Parathyroid adenoma (tissue), 2 donors: ENCODE results near the gene ARHGAP26.

Source experiments
- H2AFZ ChIP-seq: fragments of 300-600 bp; sonication (generic); one replicate; pipeline ENCODE4 v1.7.0; 2017; ENCODE audit warnings: antibody characterized with exemption, mild to moderate bottlenecking
- H3K27ac ChIP-seq: fragments of 300-600 bp; sonication (generic); one replicate; pipeline ENCODE4 v1.7.0; 2017
- H3K27me3 ChIP-seq: fragments of 300-600 bp; sonication (generic); one replicate; pipeline ENCODE4 v1.7.0; 2017; ENCODE audit warnings: low read length; ENCODE audit not compliant: control insufficient read depth, insufficient read depth
- H3K36me3 ChIP-seq: fragments of 300-600 bp; sonication (generic); one replicate; pipeline ENCODE4 v1.7.0; 2017; ENCODE audit warnings: low read length; ENCODE audit not compliant: control insufficient read depth, insufficient read depth
- H3K4me1 ChIP-seq: fragments of 300-600 bp; sonication (generic); one replicate; pipeline ENCODE4 v1.7.0; 2017; ENCODE audit warnings: control low read depth
- H3K4me2 ChIP-seq: fragments of 300-600 bp; sonication (generic); one replicate; pipeline ENCODE4 v1.7.0; 2017; ENCODE audit warnings: low read length
- H3K4me3 ChIP-seq: fragments of 300-600 bp; sonication (generic); one replicate; pipeline ENCODE4 v1.7.0; 2017; ENCODE audit warnings: low read depth, low read length
- H3K79me2 ChIP-seq: fragments of 300-600 bp; sonication (generic); one replicate; pipeline ENCODE4 v1.7.0; 2017; ENCODE audit warnings: control low read depth
- H3K9ac ChIP-seq: fragments of 300-600 bp; sonication (generic); one replicate; pipeline ENCODE4 v1.7.0; 2017; ENCODE audit warnings: mild to moderate bottlenecking
- H3K9me3 ChIP-seq: fragments of 300-600 bp; sonication (generic); one replicate; pipeline ENCODE4 v1.7.0; 2017; ENCODE audit warnings: low read length; ENCODE audit not compliant: control insufficient read depth
- CTCF ChIP-seq: fragments of 300-600 bp; sonication (generic); IDR thresholded peaks from one replicate; pipeline ENCODE4 v1.7.0; 2017; ENCODE audit warnings: antibody characterized with exemption, mild to moderate bottlenecking
- donor health status: primary hyperparathyroidism.

ARHGAP26 gene

GRCh38 chr5:143140492-143141203 lies 370.5 kb downstream of the ARHGAP26 start:
- no peak overlapping the region for H3K27ac ChIP-seq
- H3K9me3 ChIP-seq: no peaks in the 10 kb centered on the region
- H2AFZ ChIP-seq: no peak overlapping the region
- H3K4me2 ChIP-seq: no peak overlapping the region
- H3K27me3 ChIP-seq: no peaks in the 10 kb centered on the region
- no peaks in the 10 kb centered on the region for H3K4me1 ChIP-seq
- no peak overlapping the region for H3K4me3 ChIP-seq
- no peak overlapping the region for H3K9ac ChIP-seq
- no peak for TF ChIP-seq CTCF
- H3K36me3 ChIP-seq: no peaks in the 10 kb centered on the region
- H3K79me2 ChIP-seq: no peaks in the 10 kb centered on the region

- Histone ChIP-seq H3K36me3 (no peaks in the 10 kb centered on the region), H3K4me2 (no peak overlapping the region), H3K4me3 (no peak overlapping the region), H3K9ac (no peak overlapping the region), H3K79me2 (no peaks in the 10 kb centered on the region), H3K27me3 (no peaks in the 10 kb centered on the region), H3K27ac (no peak overlapping the region), H2AFZ (no peak overlapping the region), H3K4me1 (no peaks in the 10 kb centered on the region), H3K9me3 (no peaks in the 10 kb centered on the region)
- TF ChIP-seq CTCF: no peak
Measured at GRCh38 chr5:143141652-143142051, 371.5 kb downstream of the ARHGAP26 start.

GRCh38 chr5:143142596-143143435 lies 372.6 kb downstream of the ARHGAP26 start:
- Histone ChIP-seq H3K36me3 (no peaks in the 10 kb centered on the region), H3K9ac (no peak overlapping the region), H3K4me3 (no peak overlapping the region), H3K27me3 (no peaks in the 10 kb centered on the region), H2AFZ (no peak overlapping the region), H3K9me3 (no peaks in the 10 kb centered on the region), H3K4me2 (no peak overlapping the region), H3K79me2 (no peaks in the 10 kb centered on the region), H3K4me1 (no peaks in the 10 kb centered on the region), H3K27ac (no peak overlapping the region)
- no peak for TF ChIP-seq CTCF

GRCh38 chr5:143143973-143144372 lies 373.8 kb downstream of the ARHGAP26 start:
- H3K9ac ChIP-seq: no peak overlapping the region
- H3K4me2 ChIP-seq: no peak overlapping the region
- no peaks in the 10 kb centered on the region for H3K9me3 ChIP-seq
- no peak overlapping the region for H3K4me3 ChIP-seq
- H3K79me2 ChIP-seq: no peaks in the 10 kb centered on the region
- no peak for TF ChIP-seq CTCF
- H3K27ac ChIP-seq: no peak overlapping the region
- H2AFZ ChIP-seq: no peak overlapping the region
- no peaks in the 10 kb centered on the region for H3K36me3 ChIP-seq
- H3K27me3 ChIP-seq: no peaks in the 10 kb centered on the region
- H3K4me1 ChIP-seq: no peaks in the 10 kb centered on the region
